Stimulated activated CD4-positive, alpha-beta T cell treated with anti-CD3 and anti-CD28 coated beads, Interleukin-4, amount 100 ng/mL, for 48 hours (primary cell): ENCODE measurements around the gene LARGE1.

Experiments used
- DNase-seq, 2 donors: peaks; one replicate each; pipeline ENCODE4 v3.0.0-alpha.2; 2020; ENCODE audit warnings: low read depth in 2 of 2

LARGE1 gene

DNA sequence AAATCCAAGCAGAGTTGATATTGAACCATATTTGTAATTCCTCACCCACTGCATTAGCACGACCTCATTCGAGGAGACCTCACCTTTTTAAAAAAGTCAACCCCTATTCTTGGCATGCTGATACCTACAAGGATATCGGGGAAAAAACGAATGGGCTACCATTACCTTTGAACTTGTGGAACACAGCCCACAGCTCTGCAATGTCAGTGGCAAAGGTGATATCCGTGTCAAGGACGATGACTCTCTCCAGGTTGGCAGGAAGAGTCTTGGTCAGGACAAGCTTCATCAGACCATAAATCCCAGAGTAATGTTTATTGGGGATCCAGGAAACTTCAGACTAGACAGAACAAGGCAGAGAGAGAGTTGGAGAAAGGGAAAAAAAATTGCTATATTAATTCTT is 355.6 kb downstream of the LARGE1 start:
- no peak for DNase-seq

DNA sequence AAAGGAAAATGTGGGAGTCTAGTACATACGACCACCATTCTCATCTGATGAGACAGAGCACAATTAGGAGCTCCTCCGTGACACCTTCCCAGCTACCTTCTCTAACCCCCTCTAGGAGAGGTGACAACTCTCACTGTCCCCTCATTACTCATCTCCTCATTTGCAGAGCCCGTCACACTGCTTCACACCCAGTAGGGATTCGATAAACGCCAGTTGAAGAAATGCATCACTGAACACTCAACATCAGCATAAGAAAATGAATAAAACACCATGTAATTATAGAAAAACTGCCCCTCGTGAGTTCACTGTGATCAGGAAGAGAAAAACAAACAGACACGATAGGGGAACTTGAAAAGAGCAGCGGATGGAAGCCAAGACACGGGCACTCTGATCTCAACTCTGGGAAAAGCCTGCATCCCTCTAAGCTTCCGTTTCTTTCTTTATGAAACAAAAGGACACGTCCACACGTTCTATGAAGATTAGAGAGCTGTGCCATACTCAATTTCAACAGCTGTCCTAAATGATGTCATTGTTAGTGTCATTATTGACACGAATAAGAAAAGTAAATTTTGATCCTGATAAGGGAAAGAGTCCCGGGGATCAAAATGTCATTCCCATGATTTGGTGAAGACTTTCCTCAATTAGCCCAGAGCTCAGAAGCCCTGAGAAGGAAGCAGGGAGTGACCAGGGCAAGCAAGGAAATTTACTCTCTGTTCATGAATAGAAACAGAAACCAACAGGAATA is 356.9 kb downstream of the LARGE1 start:
- no peak for DNase-seq

DNA sequence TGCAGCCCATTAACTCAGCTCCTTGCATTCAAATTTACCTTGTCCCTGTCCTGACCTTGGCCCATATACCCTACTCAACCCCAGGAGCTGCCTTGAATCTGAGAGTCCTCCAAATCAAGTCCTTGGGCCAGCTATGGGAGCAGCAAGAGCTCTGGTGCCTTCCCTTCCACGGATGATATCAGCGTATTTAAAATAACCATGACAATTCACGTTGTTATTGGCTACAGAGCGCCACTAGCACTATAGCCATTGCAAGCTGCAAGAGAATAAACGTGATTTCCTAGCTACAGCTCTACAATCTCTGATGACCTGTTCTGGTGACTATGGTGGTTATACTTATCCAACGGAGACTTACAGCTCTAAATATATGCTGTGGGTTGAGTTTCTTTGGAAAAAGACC is 357.8 kb downstream of the LARGE1 start:
- no peak for DNase-seq

DNA sequence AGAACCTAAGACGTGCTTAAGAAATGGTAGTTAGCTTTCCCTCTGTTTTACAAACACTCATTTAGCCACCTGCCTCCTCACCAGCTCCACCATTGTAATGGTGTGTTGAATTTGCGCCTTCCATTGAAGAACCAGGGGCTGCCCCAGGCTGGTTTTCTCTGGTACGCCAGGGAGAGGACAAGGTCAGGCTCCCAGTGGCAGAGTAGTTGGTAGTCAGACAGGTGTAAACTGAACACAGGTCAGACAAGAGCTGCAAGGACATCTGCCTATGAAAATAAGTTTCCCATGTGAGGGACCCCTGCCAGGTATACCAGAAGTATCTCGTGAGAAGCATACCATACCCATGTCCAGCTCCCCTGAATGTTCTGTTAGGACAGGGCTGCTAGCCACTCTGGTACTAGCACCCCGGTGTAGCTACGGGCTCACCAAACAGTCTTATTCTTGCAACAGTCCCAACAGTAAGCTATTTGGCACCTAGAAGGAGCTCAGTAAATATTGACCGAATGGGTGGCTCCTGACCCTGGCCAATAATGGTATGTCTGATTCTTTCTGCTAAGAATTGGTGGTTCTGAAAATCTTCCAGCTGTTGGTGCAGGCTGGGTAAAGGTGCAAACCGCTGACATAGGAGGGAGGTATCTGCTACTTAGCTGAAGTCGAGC is 359.0 kb downstream of the LARGE1 start:
- no peak for DNase-seq

DNA sequence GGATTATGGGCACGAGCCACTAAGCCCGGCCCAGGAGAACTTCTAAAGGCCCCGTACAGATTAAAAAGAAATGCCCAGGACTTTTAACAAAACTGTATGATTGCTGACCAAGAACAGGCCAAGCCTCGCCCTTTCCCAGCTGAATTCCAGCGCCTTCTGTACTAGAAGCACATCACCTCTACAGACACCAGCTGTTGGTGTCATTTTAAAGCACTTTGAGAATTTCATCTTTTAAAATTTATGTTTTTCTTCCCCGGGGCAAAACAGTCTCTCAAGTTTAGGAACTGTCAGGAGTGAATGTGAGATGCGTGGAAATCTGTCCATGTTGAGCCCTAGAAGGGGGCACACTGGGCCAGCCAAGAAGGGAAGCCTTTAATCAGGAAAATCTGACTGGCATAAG is 362.4 kb downstream of the LARGE1 start:
- no peak for DNase-seq

DNA sequence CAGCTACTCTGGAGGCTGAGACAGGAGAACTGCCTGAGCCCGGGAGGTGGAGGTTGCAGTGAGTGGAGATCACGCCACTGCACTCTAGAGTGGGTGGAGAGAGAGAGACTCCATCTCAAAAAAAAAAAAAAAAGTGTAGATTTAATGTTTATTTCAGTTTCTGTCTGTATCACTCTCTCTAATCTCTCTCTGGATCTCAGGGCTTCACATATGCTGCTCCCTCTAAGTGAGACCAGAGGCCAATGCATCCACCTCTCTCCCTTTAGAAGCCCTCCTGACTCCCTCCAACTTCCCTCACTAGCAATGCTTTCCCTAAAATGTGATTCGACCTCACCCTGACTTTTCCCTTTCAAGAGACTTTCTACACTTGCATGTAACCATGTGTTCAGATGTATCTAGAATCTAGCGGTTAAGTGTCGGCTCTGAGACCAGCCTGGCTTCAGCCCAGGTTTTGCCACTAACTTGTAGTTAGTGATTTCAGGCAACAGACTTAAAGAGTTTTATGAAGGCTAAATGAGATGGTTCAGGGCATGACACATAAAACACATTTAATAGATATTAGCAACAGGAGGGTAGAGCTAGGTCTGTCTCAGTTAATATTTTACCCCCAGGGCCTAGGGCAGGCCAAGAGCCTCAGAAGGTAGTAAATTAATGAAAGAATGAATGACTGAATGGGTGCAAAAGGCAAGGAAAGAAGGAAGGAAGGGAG is 364.3 kb downstream of the LARGE1 start:
- DNase-seq: no peak

DNA sequence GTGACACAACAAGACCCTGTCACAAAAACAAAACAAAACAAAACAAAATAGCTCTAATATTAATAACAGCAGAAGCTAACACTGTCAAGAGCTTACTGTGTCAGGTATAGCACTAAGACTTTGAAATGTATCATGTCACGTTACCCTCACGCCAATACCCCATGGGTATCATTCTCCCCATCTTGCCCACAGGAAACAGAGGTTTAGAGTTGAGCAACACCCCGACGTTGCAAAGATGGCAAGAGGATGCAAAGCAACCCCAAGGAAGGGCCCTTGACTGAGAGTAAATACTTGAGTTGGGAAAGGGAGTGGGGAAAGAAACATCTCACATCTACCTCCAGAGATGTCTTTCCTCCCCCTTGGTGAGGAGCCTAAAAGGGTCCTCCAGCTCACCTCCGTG is 366.8 kb downstream of the LARGE1 start:
- no peak for DNase-seq

DNA sequence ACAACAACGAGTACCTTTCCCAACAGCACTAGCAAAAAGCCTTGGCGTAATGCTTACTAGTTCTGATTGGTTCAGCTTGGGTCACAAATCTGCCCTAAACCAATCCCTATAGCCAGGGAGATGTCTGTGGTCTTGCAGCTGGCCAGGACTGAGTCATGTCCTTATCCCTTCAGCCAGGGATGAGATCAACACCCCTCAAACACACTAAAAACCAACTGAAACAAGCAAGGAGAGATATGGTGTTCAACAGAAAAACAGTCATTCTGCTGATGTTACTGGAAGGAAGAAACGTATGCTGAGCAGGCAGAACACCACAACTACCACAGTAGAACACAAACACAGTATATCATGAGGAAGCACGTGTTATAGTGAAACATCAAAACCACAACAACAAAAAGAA is 375.6 kb downstream of the LARGE1 start:
- DNase-seq: no peak

DNA sequence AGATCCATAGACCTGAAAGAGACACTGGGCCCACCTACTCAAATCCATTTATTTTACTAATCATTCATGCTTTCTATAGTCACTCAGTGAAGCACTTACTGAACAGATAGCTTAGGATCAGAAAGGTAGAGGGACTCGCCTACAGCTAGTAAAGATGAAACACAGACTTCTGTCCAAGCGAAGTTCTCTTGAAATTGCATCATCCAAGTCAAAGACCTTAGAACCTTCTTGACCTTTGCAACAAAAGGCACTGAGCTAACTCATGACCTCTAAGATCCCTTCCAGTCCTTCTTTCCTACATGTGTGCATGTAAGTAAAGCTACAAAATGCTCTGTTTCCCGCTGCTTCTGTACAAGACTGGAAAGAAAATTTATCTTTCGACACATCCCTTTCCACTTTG is 377.6 kb downstream of the LARGE1 start:
- DNase-seq: no peak

DNA sequence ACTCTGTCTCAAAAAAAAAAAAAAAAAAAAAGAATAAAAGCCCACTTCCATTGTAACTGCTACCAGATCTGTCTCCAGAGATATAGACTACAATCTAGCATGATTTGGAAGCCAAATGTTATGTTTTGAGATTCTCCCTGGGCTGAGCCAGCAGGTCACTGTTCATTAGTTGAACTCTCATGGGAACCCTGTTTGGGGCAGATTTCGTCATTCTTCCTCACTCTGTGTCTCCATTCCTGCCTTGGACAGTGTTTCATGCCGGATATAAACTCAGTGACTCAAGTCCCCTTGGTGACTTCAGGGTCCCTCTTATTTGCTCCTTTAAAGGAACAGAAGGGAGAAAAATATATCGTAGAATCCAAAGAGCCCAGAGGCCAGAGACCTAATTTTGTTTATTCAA is 378.1 kb downstream of the LARGE1 start:
- DNase-seq: no peak

DNA sequence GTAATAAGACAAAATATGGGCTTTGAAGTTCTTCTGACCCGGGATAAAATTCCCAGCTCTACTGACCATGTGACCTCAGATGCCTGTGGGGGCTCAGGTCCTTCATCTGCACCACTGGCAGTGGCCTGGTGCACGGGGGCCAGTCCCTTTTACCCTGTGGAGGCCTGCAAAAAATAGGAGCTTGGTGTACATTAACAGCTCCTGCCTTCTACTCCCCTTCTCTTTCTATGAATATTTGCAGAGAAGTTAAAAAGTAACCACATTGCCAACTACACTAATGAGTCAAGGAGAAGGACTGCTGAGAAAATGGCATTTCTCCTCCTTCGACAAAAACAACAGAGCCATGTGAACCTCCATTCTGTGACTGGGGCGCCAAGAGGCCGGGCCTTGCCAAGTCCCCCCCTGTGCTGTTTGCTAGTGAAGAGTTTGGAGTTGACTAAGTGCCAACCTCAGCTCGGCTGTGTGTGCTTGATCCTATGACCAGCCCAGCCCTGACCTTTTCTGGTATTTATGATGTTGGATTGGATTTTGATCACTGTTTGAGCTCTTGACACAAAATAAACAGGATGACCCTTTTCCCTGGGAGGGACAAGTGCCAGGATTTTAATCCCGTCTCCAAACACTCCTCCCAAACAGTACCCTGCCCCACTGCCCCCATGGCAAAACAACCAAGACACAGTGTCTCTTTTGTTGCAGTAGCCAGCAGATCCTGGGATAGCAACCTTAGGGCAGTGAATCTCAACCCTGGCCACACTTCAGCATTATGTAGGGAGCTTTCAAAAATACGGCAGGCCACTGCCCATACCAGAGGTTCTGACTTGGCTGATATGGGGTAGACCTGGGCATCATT is 380.1 kb downstream of the LARGE1 start:
- no peak for DNase-seq

DNA sequence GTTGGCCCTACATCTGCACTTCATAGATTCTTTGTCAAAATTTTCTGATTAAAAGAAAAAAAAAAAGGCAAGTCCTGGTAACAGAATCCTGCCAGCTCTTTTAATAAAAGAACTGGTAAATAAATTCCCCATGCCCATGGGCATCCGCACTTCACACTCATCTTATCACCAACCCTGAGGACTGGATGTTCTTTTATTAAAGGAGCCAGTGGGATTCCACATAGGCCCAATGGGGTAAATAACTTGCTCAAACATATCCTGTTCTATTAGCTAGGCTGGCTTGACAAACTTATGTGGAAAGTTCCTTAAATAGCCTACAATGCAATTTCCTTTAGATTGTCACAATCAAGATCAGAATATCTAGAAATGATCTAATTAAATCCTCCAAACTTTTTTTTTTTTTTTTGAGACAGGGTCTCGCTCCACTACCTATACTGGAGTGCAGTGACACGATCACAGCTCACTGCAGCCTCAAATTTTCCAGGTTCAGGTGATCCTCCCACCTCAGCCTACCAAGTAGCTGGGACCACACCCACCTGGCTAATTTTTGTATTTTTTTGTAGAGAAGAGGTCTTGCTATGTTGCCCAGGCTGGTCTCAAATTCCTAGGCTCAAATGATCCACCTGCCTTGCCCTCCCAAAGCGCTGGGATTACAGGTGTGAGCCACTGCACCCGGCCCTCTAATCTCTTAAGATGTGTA is 380.9 kb downstream of the LARGE1 start:
- DNase-seq: no peak

DNA sequence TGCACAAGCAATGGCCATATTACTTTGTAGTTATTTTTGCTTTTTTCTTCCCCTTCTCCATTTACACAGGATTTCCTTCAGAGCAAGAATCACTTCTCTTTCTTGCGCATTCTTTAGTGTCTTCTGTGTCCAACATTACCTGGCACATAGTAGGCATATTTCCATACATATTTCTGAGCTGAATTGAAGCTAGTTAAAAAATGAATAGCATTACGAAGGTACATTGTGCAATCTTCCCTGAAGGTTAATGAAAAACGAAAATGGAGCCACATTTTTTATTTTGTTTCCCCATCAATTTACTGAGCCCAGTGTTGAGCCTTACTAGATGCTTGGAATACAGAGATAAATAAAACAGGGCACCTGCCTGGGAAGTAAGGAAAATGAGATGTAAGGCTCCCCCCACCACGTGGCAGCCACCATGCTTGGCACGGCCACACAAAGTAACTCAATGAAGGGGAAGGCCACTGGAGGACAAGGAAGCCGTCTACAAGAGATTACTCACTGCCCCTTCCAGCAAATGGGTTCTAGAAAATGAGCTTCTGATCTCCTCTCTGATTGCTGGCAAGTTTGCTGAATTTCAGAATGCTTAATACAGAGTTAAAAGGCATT is 381.9 kb downstream of the LARGE1 start:
- DNase-seq: no peak

DNA sequence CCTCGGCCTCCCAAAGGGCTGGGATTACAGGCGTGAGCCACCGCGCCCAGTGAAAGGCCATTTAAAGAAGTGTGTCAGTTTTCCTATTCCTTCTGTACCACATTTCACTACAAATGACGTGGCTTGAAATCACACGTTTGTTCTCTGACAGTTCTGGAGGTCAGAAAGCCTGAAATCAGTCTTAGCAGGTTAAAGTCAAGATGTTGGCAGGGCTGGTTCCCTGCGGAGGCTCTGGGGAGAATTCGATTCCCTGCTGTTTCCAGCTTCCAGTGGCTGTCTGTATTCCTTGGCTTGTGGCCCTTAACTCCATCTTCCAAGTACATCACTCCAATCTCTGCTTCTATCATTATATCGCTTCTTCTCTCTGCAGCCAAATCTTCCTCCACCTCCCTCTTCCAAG is 383.2 kb downstream of the LARGE1 start:
- DNase-seq: no peak

DNA sequence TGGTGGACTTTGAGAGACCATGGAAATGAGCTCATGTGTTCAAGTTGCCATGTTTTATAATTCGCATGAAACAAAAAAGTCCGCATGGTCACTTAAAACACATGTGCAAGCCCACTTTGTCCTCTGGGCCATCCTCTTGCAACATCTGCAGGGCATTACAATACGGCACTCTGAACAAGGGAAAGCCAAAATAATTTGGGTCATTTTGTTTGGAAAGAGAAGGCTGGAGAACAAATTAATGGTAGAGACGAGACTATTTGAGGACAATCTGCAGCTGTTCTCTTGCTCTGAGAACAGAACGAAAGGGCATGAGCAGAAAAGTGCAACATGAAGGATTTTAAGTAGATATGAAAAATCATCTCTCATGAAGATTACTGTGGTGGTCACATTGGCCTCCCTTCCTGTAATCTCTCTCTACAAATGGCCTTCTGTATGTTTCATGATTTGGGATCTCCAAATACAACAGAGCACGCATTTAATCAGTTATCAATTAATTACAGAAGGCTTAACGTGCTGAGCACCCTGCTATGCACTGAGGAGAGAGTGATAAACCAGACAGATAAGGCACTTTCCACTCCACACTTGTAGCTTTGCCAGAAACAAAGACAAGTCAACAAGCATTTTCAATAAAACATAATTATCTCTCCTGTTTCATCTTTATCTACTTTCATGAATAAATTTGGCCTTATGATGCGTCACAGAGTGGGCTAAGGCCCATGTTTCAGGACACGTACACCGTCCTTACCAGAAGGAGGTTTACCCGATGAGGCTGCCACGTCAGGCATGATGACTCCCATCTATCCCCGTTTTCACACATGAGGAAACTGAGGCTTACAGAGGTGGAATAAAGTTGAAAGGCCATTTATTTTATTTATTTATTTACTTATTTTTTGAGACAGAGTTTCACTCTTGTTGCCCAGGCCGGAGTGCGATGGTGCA is 384.1 kb downstream of the LARGE1 start:
- no peak for DNase-seq

DNA sequence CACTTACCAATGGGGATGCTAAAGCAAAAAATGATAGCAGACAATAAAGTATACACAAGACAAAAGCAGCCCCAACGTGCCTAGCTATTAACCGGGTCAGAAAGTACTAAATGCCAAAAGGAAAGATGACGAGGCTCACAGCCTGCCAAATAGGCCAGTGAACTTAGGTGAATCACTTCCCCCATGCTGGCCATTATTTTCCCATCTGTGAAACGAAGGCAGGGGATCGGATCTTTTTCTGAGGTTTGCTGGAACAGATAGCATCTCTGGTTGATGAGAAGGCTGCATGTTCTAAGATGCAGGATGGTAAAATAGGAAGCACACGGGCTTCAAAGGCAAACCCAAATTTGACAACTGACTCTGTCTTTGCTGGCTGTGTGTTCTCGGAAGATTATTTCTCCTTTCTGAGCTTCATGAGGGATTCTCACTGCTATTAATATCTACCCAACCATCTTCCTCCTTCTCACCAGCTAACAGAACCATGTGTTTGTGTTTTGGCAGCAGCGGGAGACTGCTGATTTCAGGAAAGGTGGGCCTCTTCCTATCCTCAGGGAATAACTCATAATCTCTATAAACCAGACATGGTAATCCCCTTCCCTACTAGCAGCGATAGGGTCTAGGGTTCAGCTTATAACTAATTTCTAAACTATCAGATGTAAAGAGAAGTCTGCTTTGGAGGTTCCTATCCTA is 390.7 kb downstream of the LARGE1 start:
- DNase-seq: no peak

DNA sequence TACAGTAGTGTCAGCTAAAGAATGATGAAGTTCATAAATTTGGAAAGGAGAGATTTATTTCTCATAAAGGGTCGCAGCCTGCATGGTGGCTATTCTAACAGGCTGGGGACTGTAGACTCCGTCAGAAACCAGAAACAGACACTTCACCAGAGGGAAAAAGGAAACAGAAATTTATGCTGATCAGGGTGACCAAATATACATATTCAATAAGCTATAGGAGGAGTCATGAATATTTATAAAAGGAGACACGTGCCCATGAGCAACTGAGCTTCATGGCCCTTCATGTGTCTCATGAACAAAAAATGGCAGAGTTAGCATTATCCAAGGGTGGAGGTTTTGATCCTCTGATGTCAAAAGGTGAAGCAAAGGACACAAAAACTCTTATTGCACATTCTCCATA is 392.1 kb downstream of the LARGE1 start:
- DNase-seq: no peak

DNA sequence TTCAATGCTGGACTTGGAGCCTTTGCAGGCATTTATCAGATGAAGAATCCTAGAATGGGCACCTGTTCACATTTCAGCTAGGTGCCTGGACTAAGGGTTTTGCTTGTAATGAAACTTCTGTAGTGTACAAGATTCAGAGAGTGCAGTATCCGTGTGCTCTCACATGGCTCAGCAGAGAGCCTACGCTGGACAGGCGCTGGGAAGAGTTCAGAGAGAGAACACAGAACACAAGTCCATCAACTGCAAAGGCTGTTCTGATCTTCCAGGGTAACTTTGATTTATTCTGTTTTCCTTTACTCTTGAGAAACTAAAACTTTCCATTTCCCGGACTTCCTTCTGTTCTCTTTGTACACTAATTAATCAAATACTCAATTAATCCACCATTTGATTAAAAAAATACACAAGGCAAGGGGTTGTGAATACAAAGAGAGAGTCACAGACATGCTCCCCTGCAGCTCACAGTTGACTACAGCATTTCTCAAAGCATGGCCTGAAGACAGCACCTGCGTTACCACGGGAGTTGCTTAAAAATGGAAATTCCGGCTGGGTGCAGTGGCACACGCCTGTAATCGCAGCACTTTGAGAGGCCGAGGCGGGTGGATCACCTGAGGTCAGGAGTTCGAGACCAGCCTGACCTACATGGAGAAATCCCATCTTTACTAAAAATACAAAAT is 393.7 kb downstream of the LARGE1 start:
- no peak for DNase-seq
